Measurements from ENCODE around the gene TESMIN.

TESMIN gene

GRCh38 chr11:68707527-68707926 is 43.8 kb downstream of the TESMIN start:
- DNase-seq = no peak

- DNase-seq = no peak
These were observed 46.4 kb downstream of the TESMIN start for GRCh38 chr11:68704887-68705286.

GRCh38 chr11:68698993-68699392 is 52.3 kb downstream of the TESMIN start:
- DNase-seq = no peak

- DNase-seq = no peak
These were observed 55.8 kb downstream of the TESMIN start for GRCh38 chr11:68695531-68695930.

DNA sequence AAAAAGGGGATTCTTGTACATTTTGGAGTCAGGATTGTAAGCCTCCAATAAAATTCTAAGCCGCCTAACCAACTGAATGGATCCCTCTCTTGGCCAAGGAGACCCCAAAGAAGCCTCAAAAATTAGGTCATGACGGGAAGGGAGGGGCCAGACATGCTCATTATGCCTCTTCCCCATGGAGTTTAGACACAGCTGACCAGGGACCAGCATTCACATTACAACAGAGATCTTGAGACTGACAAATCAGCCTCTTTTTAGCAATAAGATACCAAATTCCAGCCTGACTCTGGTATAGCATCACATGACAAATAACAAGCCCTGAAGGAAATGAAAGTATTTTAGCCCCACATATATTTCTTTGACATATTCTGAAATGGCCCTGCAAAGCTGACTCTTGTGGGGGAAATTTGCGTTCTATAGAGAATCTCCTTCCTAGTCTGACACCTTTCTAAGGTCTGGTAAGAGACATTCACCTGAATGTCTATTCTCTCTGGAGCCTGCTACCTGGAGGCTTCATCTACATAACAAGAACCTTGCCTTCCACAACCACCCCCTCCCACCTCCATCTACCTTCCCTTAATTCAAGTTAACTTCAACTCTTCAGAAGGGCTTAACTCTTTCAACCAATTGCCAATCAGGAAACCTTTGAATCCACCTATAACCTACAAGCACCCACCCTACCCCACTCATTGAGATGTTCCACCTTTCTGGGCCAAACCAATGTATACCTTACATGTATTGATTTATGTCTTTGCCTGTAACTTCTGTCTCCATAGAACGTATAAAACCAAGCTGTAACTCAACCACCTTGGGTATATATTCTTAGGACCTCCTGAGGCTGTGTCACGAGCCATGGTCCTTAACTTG is 56.7 kb downstream of the TESMIN start:
- no peak for DNase-seq

DNA sequence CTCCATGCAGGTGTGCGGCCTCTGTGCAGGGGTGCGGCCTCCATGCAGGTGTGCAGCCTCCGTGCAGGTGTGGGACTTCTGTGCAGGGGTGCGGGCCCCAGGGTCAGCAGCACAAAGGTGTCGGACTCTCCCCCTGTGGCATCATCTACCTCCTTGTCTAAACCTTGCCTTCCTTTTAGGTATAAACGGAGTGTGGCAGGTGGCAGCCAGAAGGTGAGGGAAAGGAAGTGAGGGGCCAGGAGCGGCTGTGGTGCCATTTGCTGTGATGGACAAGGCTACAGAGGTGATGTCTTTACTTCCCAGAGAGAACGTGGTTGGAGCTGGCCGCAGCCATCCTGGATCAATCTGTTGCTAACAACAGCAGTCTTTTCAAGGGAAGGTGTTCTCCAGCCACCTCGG is 57.8 kb downstream of the TESMIN start:
- no peak for DNase-seq

- DNase-seq = no peak
These were observed 58.3 kb downstream of the TESMIN start for GRCh38 chr11:68692871-68693483.

GRCh38 chr11:68692115-68692514 is 59.2 kb downstream of the TESMIN start:
- DNase-seq = no peak

GRCh38 chr11:68691402-68691784 is 59.9 kb downstream of the TESMIN start:
- no peak for DNase-seq

DNA sequence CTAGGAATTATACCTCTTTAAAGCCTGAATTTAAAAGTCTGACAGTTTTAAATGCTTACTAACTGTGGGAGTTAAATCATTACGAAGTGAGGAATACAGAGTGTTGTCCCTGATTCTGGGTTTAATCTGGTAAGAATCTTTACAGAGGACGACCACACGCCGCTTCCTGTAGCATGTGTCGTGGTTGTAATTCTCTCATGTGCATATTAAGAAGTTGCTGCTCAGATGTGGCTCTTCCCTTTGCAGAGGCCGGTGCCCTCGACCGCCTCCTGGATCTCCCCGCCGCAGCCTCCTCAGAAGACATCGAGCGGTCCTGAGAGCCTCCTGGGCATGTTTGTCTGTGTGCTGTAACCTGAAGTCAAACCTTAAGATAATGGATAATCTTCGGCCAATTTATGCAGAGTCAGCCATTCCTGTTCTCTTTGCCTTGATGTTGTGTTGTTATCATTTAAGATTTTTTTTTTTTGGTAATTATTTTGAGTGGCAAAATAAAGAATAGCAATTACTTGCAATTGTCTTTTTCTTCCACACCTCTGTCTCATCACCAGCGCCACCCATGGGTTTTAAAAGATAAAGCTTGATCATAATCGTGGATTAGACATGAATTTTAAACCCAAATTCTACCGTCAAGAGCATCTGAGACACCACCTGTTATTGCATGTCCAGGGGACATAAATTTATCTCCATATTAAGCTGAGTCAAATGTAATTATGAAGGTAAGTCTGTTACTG is 60.5 kb downstream of the TESMIN start:
- DNase-seq = no peak

GRCh38 chr11:68689737-68690625 is 61.3 kb downstream of the TESMIN start:
- no peak for DNase-seq

DNA sequence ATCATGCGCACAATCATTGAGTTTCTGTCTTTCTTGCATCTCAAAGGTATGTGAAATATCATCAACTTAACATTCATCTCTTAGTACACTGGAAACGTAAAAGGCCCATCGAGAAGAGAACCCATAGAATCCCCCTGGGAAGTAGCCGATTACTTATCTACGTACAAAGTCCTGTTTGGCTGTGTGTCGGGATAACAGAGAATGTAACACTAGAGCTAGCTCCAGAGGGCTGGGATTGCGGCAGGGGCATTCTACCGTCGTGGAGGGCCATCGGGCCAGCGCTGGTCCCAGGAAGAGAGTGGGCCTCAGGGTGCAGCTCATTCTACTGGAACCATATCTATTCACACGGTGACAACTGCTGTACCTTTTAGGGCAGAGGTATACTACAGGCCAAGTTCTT is 62.4 kb downstream of the TESMIN start:
- no peak for DNase-seq

GRCh38 chr11:68687986-68688385 is 63.3 kb downstream of the TESMIN start:
- no peak for DNase-seq

- no peak for DNase-seq
These were observed 64.0 kb downstream of the TESMIN start for GRCh38 chr11:68687311-68687710.

DNA sequence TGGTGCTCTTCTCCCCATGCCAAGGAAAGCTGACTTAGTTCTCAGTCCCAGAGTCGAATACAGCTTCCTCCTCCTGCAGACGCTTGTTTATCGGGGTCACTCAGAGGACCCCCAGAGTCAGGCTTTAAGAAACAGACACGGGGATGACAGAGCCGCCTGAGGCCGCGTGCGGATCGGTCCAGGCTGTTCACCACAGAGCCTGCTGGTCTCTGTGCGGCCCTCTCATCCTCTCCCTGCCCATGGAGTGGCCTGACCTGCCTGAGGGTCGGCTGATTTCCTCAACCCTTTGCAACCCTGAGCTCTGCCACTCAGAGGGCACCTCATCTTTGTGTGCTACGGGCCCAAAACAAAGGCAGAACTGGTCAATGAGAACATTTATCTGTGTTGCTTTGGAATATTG is 64.8 kb downstream of the TESMIN start:
- DNase-seq = no peak

- DNase-seq = no peak
These were observed 65.5 kb downstream of the TESMIN start for GRCh38 chr11:68685656-68686380.

GRCh38 chr11:68684385-68685356 is 66.6 kb downstream of the TESMIN start, which contains the start of gene GAL:
Gene GAL, plus strand, starts transcription at chr11:68684544. Its CDS starts 380 bp downstream, at chr11:68684924.
- no peak for DNase-seq

- no peak for DNase-seq
These were observed 67.6 kb downstream of the TESMIN start for GRCh38 chr11:68683536-68684384.

GRCh38 chr11:68683121-68683520 is 68.2 kb downstream of the TESMIN start:
- DNase-seq = no peak

DNA sequence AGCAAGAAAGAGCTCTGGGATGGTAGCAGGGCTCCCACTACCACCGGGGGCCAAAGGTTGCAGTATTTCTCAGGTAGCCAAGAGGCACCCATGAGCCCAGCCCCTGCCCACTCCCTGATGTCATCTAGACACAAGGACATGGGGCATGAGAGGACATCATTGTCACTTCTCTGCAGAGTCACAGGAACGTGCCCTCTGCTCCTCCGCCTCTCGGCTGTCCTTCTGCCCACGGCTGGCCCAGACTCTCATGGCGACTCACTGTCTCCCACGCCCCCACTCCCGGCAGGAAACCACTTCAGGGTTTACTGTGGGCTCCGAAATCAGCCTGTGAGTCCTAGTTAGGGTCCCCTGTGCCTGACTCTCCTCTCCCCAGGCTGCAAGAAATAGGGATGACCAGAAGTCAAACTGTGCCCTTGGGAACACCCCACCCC is 68.8 kb downstream of the TESMIN start:
- no peak for DNase-seq
